Medulla oblongata (tissue), 1 donor: ENCODE results near the gene FERMT2.
"Not testable (repeated sequence)": the region's sequence is repeated elsewhere in the genome, so short reads cannot be mapped to it uniquely, and the experiment has no call there.

Source experiments
- DNase-seq: peaks from one replicate; pipeline ENCODE4 v3.0.0-alpha.2; 2015; ENCODE audit errors: extremely low spot score

The FERMT2 gene

GRCh38 chr14:52948039-52948438 is 2.8 kb downstream of the FERMT2 start:
- no peak for DNase-seq

- no peak for DNase-seq
Measured at GRCh38 chr14:52944254-52944653, 6.6 kb downstream of the FERMT2 start.

GRCh38 chr14:52939427-52939826 is 11.4 kb downstream of the FERMT2 start:
- DNase-seq, result no peak

- no peak for DNase-seq
Measured at GRCh38 chr14:52937869-52938268, 13.0 kb downstream of the FERMT2 start.

- no peak for DNase-seq
Measured at GRCh38 chr14:52937306-52937705, 13.5 kb downstream of the FERMT2 start.

GRCh38 chr14:52936437-52936836 is 14.4 kb downstream of the FERMT2 start:
- DNase-seq, result no peak

GRCh38 chr14:52935833-52936232 is 15.0 kb downstream of the FERMT2 start:
- no peak for DNase-seq

GRCh38 chr14:52934762-52935161 is 16.1 kb downstream of the FERMT2 start:
- no peak for DNase-seq

GRCh38 chr14:52929192-52929807 is 21.6 kb downstream of the FERMT2 start:
- DNase-seq, result no peak

GRCh38 chr14:52926953-52927352 is 23.9 kb downstream of the FERMT2 start:
- DNase-seq, result no peak

GRCh38 chr14:52923902-52924575 is 26.8 kb downstream of the FERMT2 start:
- DNase-seq, result no peak

- no peak for DNase-seq
Measured at GRCh38 chr14:52922656-52923055, 28.2 kb downstream of the FERMT2 start.

- no peak for DNase-seq
Measured at GRCh38 chr14:52922059-52922458, 28.8 kb downstream of the FERMT2 start.

GRCh38 chr14:52920411-52920810 is 30.4 kb downstream of the FERMT2 start:
- DNase-seq, result not testable (repeated sequence)

- no peak for DNase-seq
Measured at GRCh38 chr14:52919971-52920370, 30.9 kb downstream of the FERMT2 start.

- DNase-seq, result peak; percentile 49
Measured at GRCh38 chr14:52918486-52918885, 32.4 kb downstream of the FERMT2 start.

- no peak for DNase-seq
Measured at GRCh38 chr14:52917735-52918134, 33.1 kb downstream of the FERMT2 start.

GRCh38 chr14:52914295-52914694 is 36.6 kb downstream of the FERMT2 start:
- no peak for DNase-seq

GRCh38 chr14:52913271-52913670 is 37.6 kb downstream of the FERMT2 start:
- DNase-seq, result no peak

- DNase-seq, result no peak
Measured at GRCh38 chr14:52911904-52912303, 38.9 kb downstream of the FERMT2 start.

- peak; percentile 30 for DNase-seq
Measured at GRCh38 chr14:52910572-52910971, 40.3 kb downstream of the FERMT2 start.

- no peak for DNase-seq
Measured at GRCh38 chr14:52907949-52908348, 42.9 kb downstream of the FERMT2 start.

GRCh38 chr14:52906141-52906601 is 44.7 kb downstream of the FERMT2 start:
- DNase-seq, result no peak
